Measurements from ENCODE around the gene EP400. TPM values are rescaled to one million over a fixed set of nuclear protein-coding genes. Genes with fewer than 3 reads are reported as not detected.

EP400 gene
- total and polyA plus RNA-seq, 2 of the 13 experiments (the other 11 are each of a cell fraction or from before 2014, with no cell fraction given) = 4.9 to 5.0 TPM

DNA sequence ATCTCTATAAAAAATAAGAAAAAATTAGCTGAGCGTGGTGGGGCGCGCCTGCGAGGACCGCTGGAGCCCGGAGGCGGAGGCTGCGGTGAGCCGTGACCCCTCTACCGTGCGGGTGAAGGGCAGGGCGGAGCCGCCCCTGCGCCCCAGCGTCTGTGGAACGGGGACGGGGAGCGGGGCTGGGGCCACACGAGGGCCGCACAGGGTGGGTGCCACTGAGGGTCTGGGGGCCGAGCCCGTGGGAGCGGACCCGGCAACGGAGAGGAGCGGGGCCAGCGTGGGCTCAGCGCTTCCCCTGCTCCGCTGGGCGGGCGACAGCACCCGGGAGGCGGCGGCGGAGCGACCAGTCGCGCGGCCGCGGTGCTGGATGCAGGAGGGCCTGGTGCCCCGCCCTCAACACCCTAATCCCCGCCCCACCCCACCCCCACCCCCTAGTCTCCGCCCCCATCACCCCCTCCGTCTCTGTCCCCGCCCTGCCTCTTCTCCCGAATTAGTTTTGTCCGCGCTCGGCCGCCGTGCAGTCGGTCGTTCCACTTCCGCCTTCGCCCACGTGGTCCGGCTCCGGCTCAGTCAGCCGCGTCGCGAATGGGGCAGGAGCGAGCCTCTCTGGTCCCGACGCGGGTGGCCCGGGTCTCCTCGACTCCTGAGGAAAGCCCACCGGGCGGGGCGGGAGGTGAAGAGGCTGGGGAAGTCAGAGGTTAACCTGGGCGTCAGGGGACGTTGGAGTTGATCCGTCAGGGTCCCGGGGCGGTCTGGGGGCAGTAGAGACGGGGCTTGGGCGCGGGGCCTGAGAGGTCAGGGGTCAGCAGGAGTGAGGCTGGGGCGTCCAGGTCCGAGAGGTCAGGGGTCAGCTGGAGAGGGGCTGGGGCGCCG is 20.8 kb upstream of the EP400 start, which contains the start of gene PUS1 (continued):
- peak; percentile 66; the same call in 1 of the 2 replicates for TF ChIP-seq ZNF33B (CRISPR knock-in tag; IDR thresholded peaks at IDR 0.05)
- TF ChIP-seq ZSCAN20 (CRISPR knock-in tag; IDR thresholded peaks at IDR 0.05; ENCODE audit: borderline replicate concordance) = peak; percentile 40; the same call in 1 of the 2 replicates
- TF ChIP-seq, protein P1, sequence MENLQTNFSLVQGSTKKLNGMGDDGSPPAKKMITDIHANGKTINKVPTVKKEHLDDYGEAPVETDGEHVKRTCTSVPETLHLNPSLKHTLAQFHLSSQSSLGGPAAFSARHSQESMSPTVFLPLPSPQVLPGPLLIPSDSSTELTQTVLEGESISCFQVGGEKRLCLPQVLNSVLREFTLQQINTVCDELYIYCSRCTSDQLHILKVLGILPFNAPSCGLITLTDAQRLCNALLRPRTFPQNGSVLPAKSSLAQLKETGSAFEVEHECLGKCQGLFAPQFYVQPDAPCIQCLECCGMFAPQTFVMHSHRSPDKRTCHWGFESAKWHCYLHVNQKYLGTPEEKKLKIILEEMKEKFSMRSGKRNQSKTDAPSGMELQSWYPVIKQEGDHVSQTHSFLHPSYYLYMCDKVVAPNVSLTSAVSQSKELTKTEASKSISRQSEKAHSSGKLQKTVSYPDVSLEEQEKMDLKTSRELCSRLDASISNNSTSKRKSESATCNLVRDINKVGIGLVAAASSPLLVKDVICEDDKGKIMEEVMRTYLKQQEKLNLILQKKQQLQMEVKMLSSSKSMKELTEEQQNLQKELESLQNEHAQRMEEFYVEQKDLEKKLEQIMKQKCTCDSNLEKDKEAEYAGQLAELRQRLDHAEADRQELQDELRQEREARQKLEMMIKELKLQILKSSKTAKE (CRISPR knock-in tag; IDR thresholded peaks at IDR 0.05; ENCODE audit: borderline replicate concordance) = peak; percentile 32
- TF ChIP-seq KAT8 (CRISPR knock-in tag; IDR thresholded peaks at IDR 0.05) = peak; percentile 87
- TF ChIP-seq, protein P2, sequence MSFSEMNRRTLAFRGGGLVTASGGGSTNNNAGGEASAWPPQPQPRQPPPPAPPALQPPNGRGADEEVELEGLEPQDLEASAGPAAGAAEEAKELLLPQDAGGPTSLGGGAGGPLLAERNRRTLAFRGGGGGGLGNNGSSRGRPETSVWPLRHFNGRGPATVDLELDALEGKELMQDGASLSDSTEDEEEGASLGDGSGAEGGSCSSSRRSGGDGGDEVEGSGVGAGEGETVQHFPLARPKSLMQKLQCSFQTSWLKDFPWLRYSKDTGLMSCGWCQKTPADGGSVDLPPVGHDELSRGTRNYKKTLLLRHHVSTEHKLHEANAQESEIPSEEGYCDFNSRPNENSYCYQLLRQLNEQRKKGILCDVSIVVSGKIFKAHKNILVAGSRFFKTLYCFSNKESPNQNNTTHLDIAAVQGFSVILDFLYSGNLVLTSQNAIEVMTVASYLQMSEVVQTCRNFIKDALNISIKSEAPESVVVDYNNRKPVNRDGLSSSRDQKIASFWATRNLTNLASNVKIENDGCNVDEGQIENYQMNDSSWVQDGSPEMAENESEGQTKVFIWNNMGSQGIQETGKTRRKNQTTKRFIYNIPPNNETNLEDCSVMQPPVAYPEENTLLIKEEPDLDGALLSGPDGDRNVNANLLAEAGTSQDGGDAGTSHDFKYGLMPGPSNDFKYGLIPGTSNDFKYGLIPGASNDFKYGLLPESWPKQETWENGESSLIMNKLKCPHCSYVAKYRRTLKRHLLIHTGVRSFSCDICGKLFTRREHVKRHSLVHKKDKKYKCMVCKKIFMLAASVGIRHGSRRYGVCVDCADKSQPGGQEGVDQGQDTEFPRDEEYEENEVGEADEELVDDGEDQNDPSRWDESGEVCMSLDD (CRISPR knock-in tag; IDR thresholded peaks at IDR 0.05; ENCODE audit: borderline replicate concordance) = 0 out of 2 replicates have a peak, but pooled peaks have one; percentile 14
- no peak for TF ChIP-seq SNAPC2 (CRISPR knock-in tag; IDR thresholded peaks at IDR 0.05)
- TF ChIP-seq PITX1 (CRISPR knock-in tag; IDR thresholded peaks at IDR 0.05) = peak; percentile 77
- peak; percentile 50 for TF ChIP-seq FOXA3 (CRISPR knock-in tag; IDR thresholded peaks at IDR 0.05)
- peak; percentile 71 for TF ChIP-seq SP5 (CRISPR knock-in tag; IDR thresholded peaks at IDR 0.05; ENCODE audit: borderline replicate concordance, low read depth)
- TF ChIP-seq ZNF484 (CRISPR knock-in tag; IDR thresholded peaks at IDR 0.05; ENCODE audit: borderline replicate concordance, low read depth) = no peak
- TF ChIP-seq, protein P3, sequence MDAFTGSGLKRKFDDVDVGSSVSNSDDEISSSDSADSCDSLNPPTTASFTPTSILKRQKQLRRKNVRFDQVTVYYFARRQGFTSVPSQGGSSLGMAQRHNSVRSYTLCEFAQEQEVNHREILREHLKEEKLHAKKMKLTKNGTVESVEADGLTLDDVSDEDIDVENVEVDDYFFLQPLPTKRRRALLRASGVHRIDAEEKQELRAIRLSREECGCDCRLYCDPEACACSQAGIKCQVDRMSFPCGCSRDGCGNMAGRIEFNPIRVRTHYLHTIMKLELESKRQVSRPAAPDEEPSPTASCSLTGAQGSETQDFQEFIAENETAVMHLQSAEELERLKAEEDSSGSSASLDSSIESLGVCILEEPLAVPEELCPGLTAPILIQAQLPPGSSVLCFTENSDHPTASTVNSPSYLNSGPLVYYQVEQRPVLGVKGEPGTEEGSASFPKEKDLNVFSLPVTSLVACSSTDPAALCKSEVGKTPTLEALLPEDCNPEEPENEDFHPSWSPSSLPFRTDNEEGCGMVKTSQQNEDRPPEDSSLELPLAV (CRISPR knock-in tag; conservative IDR thresholded peaks at IDR 0.05; ENCODE audit: low read depth) = peak; percentile 67; the same call in 1 of the 2 replicates
- TF ChIP-seq CREB1 (IDR thresholded peaks at IDR 0.05) = no peak
- TF ChIP-seq CREB1 (CRISPR knock-in tag; IDR thresholded peaks at IDR 0.05) = no peak
- TF ChIP-seq RBAK (CRISPR knock-in tag; IDR thresholded peaks at IDR 0.05) = no peak
- no peak for TF ChIP-seq TCF7 (IDR thresholded peaks at IDR 0.05; ENCODE audit: low read depth)
- TF ChIP-seq MBNL3 (CRISPR knock-in tag; conservative IDR thresholded peaks at IDR 0.05) = no peak
- no peak for TF ChIP-seq ZNF7 (CRISPR knock-in tag; IDR thresholded peaks at IDR 0.05)
- TF ChIP-seq HCFC1 (IDR thresholded peaks at IDR 0.05; ENCODE audit: low read depth, low read length) = peak; percentile 46; the same call in 1 of the 2 replicates
- no peak for TF ChIP-seq FOXM1 (CRISPR knock-in tag; IDR thresholded peaks at IDR 0.05)
- TF ChIP-seq, protein P4, sequence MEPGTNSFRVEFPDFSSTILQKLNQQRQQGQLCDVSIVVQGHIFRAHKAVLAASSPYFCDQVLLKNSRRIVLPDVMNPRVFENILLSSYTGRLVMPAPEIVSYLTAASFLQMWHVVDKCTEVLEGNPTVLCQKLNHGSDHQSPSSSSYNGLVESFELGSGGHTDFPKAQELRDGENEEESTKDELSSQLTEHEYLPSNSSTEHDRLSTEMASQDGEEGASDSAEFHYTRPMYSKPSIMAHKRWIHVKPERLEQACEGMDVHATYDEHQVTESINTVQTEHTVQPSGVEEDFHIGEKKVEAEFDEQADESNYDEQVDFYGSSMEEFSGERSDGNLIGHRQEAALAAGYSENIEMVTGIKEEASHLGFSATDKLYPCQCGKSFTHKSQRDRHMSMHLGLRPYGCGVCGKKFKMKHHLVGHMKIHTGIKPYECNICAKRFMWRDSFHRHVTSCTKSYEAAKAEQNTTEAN (CRISPR knock-in tag; conservative IDR thresholded peaks at IDR 0.05) = no peak; the same call in 1 of the 2 replicates
- no peak for TF ChIP-seq SP2 (CRISPR knock-in tag; IDR thresholded peaks at IDR 0.05)
- no peak for TF ChIP-seq ZNF616 (CRISPR knock-in tag; IDR thresholded peaks at IDR 0.05; ENCODE audit: low read depth)
- no peak for TF ChIP-seq NFIC (IDR thresholded peaks at IDR 0.05; ENCODE audit: low read length)
